Stimulated activated CD8-positive, alpha-beta memory T cell treated with anti-CD3 and anti-CD28 coated beads, Interleukin-4, amount 100 ng/mL, for 48 hours (primary cell): ENCODE results near the gene STARD13.

Experiments used
- DNase-seq: peaks from one replicate; pipeline ENCODE4 v3.0.0-alpha.2; 2020

Gene STARD13

DNA sequence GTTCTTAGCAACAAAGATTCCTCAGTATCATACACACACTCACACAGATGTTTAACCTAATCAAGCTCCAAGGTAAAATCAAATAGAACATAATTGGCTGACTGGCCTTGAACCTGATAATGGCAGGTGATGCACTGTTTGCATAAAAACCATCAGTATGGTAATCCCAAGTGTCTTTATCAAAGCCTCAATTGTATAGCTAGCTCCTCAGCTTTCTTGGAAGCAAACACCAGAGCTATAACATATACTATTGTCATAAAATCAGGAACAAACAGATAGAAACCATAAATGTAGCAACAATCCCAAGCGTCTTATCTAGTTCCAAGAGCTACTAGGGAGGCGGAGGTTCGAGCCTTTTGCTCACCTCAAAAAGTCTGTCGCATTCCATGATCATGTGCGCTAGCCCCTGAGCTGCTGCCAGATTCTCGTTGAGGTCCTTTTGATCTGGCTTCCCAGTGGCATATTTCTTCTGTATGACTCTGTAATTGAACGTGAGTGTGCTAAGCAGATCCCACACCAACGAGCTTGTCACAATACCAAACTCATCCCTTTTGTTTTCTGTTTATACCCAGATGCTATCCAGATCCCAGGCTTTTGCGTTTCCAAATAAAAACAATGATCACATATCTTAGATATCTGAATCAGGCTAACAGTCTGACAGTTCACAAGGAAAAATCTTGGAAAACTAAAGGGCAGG is 174.0 kb downstream of the STARD13 start:
- DNase-seq, result no peak

DNA sequence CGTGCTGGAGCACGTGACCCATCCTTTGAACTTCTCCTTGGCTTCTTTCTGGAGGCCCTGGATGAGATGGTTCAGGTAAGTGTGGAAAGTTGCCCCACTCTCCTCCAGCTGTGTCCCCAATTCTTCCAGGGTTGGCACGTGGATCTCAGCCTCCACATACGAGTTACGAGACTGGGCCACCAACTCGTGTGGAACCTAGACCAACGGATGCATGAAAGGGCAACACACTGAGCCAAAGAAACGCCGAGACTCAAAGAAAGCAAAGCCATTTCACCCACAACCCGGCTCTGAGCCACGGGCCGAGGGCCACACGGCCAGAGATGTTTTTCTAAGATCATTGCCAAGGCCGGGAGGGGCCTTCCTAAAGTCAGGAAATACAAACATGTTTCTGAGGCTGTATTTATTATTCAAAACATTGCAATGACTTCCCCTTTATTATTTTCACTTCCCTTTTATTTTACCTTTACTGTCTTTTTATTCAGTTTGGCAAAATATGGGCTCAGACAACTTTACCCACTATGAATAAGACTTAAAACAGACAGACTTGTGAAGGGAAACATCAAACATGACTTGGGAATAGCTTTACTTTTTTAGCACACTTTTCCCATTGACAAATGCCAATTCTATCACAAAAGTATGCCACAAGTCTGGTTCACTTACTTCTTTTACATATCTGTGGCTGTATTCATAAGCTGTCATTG is 174.7 kb downstream of the STARD13 start:
- no peak for DNase-seq

- no peak for DNase-seq
Measured at GRCh38 chr13:33110386-33110712, 175.2 kb downstream of the STARD13 start.

DNA sequence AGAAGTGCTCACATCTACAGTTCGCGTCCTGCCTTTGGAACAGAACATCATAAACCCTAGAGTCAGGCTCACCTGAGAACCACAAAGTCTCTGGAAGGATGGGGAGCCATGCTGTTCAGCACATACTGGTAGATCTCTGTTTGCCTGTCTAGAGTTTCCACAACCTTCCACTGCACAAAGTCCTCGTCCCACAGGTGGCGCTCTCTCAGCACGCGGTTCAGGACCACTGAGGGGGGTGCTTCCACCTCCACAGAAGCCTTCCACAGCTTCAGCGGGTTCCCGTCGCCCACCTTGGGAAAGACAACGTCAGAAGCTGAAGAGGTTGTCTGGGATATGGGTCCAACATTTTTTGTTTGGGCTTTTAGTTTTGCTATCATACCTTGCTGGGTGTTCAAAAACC is 175.8 kb downstream of the STARD13 start:
- no peak for DNase-seq

DNA sequence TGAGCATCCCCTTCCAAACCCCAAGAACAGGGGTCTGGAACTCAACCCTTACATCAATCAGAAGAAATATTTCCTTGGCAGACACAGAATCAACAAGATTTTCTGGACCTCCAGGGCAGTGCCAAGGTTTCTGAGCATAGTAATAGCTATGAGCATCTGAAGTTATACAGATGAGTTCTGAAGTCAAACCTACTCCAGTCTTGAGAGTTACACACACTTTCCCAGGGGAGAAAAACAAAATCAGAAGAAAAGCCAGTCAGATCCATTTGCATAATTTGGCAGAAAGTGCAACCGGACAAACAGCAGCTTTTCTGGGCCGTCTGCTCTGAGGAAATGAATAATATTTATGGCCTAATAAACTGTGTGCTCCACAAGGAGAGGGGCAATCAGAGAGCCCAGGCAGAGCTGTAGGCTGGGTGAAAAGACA is 176.3 kb downstream of the STARD13 start:
- DNase-seq, result no peak

- no peak for DNase-seq
Measured at GRCh38 chr13:33108620-33109019, 176.9 kb downstream of the STARD13 start.

DNA sequence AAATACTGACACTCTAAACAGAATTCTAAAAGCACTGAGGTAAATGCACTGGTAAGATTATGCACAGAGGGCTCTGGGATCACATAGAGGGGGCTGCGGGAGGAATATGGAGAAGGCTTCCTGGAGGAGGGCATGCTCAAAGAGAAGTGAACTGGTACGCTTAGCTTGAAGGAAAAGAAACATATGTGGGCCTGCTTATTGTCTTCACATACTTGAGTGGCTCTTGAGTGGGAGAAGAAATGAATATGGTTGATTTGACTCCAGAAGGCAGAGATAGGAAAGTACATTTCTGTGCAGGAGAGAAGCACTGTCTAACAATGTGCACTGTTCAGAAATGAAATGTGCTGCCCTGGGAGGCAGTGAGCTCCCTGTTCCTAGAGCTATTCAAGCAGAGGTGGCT is 178.2 kb downstream of the STARD13 start:
- no peak for DNase-seq

- no peak for DNase-seq
Measured at GRCh38 chr13:33106656-33107360, 178.7 kb downstream of the STARD13 start.

DNA sequence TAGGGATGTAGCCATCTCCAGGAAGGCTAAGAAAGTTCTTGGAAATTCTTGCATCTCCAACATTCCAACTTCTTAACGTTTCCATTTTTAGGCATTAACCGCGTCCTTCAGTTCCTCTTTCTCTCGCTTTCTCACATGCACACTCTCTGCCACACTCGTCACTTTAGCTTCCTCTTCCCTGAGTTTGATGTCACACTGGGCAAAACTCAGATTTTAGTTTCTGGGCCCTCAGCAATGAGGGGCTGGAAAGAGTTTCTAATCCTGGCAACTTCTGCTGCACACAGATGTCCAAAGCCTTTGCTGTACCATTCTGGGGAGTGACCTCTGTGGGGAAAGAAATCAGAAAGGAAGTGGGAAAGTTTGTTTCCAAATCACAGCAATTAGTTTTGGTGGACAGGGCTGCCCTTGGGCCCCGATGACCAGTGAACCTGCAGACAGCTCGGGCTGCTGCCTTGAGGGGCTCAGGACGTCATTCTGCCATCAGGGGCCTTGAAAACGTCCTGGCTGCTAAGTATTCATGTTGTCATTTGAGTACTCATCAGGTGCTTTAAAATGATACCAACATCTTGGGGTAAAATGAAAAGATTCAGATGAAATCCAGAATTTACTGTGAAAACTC is 180.1 kb downstream of the STARD13 start:
- no peak for DNase-seq

DNA sequence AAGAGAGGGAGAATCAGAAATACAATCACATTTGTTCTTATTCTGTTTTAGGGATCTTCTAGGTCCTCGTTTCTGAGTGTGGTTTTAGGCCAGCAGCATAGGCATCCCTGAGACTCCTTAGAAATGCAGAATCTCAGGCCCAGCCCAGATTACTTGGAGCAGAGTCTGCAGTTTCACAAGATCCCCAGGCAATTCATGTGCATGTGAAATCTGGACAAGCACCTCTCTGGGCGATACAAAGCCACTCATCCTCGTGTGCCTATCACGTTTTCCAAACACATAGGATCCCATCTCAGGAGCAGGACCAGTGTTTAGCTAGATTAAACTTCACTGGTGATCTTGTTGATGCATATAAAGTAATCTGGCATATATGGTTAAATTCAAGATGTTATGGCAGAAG is 182.1 kb downstream of the STARD13 start:
- no peak for DNase-seq

DNA sequence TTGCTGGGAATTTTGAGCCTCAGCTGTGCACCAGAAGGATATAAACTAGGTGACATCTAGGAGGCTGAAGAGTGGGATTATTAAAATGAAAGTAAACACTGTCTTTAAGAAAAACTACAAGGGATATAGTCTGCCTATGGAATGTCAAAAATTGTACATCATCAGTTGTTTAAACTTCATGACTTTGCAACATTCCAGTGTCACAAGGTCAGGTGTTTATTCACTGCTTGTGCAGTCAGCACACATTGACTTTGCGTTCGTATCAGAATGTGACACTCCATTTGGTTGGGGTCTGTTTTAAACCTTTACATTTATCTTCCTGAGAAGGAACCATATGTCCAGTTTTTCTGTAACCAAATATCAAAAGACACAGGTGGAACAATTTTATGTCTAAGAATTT is 183.7 kb downstream of the STARD13 start:
- no peak for DNase-seq

GRCh38 chr13:33100886-33101285 is 184.7 kb downstream of the STARD13 start:
- DNase-seq, result no peak

GRCh38 chr13:33099860-33100259 is 185.7 kb downstream of the STARD13 start:
- no peak for DNase-seq

GRCh38 chr13:33096886-33097605 is 188.5 kb downstream of the STARD13 start:
- no peak for DNase-seq

GRCh38 chr13:33092073-33092987 is 193.2 kb downstream of the STARD13 start:
- DNase-seq, result no peak

- DNase-seq, result no peak
Measured at GRCh38 chr13:33091415-33091774, 194.2 kb downstream of the STARD13 start.

DNA sequence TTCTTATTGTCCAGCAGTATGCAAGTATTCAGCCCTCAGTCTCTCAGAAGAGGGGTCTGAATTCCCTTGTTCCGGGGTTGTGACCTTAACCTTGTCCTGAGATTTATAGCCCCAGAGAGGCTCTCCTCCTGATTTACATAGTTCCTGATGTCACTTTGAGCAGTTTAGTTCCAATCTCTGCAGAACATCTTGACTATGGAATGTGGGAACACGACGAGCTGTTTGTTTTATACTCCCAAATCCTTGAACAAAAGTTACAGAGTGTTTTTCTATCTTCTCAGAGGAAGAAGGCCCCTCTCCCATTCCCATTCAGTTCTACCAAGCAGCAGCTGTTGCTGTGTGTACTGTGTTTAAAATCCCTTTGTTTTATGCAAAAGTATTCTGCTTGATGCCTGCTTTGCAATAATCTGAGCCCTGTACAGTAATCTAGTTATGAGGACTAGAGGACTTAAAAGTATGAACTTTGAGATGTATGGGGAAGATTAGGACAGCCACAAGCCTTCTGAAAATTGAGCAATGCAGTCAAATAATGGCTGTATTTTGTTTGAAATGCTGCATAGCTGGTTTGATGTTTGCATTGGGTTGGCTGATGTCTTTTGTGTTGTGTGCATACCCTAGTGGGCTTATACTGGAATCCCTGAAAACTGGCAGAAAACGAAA is 194.7 kb downstream of the STARD13 start:
- no peak for DNase-seq

DNA sequence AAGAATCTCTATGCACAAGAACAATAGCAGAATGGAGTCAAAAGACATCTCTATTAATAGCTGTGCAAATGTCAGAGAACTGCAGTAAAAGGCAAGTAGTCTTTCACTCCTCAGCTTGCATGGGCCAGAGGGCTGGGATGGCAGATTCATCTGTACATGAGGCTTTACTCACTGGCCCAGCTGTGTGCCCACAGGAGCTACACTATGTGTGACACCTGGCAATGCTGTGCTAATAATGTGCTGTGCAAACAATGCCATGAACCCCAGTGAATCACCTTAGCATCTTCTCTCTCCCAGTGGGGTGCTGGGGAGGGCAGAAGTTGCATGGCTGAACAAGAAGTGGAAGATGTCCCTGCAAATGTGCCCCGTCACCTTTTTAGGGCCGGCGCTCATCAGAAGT is 196.2 kb downstream of the STARD13 start:
- DNase-seq, result no peak

GRCh38 chr13:33087790-33088189 is 197.8 kb downstream of the STARD13 start:
- no peak for DNase-seq

DNA sequence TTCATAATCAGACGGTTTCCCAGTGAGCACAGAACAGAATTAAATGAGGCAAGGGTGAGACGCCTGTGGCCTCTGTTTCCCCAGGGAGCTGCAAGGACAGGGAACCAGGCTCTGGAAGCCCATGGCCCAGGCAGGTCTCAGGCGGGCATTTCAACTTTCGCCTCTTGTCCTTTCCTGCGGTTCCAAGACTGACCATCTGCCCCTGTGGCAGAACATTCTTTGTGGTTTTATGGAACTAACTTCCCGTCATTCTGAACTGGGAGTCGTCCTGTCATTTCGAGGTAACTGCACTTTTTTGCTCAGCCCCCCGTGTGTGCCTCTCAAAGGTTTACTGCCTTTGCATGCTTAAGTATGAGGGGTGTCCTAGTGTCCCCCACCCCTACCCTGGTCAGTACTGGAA is 198.5 kb downstream of the STARD13 start:
- no peak for DNase-seq

GRCh38 chr13:33083054-33083453 is 202.5 kb downstream of the STARD13 start:
- DNase-seq, result no peak

GRCh38 chr13:33081666-33082065 is 203.9 kb downstream of the STARD13 start:
- no peak for DNase-seq
